ENCODE measurements around the gene ATAD2B. TPM values are rescaled to one million over a fixed set of nuclear protein-coding genes. Genes with fewer than 3 reads are reported as not detected.

ATAD2B gene
- polyA plus RNA-seq (2013), result 5.6 TPM in 2 replicates

DNA sequence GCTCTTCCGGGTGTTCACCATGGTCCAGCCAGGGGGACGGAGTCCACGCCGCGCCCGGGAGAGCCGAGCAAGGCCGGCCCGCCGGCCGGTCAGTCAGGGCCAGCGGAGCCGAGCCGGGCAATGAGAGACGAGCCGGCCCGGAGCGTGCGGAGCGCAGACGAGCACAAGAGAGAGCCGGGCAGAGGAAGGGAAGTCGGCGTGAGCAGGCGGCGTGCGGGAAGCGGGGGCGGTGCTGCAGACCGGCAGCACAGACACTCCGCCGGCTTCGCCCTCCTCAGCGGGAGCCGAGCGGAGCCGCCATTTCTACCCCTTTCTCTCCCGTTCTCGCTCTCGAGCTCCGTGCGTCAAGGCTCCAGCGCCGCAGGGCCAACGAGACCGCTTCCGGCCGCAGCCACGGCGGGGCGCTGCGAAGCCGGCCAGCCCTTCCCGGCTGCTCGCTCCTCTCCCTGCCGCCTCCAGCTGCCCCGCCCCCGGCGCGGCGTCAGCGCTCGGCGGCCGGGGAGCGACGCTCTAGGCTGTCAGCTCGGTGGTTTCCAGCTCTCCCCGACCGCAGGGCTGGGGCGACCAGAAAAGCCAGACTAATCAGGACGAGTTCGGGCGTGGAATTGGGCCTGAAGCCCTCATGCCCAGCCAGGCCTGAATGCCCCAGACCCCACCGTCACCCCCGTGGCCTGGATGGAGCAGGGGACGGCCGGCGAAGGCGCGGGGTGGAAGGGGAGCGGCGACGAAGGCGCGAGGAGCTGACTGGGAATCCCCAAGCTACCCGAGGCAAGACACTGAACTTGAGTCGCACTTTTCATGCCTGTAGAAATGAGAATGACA lies at the start of gene ATAD2B:
Gene ATAD2B, minus strand, starts transcription at position 374 of the 822 bp plus-strand sequence. Its CDS starts 353 bp downstream, at position 21.
- H4K91ac ChIP-seq (ENCODE audit: low read depth, low read length), result peak within 1 kb of the TSS; percentile 96
- H2BK120ac ChIP-seq (ENCODE audit: insufficient read depth, low read length, poor library complexity), result peak within 1 kb of the TSS; percentile 92
- peak within 1 kb of the TSS; percentile 98 for H2BK5ac ChIP-seq (ENCODE audit: low read depth, low read length, poor library complexity)
- peak within 1 kb of the TSS; percentile 100 for H3K9ac ChIP-seq (ENCODE audit: low read length)
- H3K4ac ChIP-seq (ENCODE audit: low read depth, low read length), result peak within 1 kb of the TSS; percentile 96
- peak within 1 kb of the TSS; percentile 100 for H3K14ac ChIP-seq (ENCODE audit: low read length)
- peak within 1 kb of the TSS; percentile 99 for H4K8ac ChIP-seq (ENCODE audit: low read depth, low read length)
- peaks cover 0 to 3% of the 10 kb centered on the region in 2 experiments for H3K36me3 ChIP-seq (ENCODE audit: control insufficient read depth in 1 of 2, insufficient read depth in 2 of 2, low read length in 2 of 2)
- peak; percentile 97 to 98 for DNase-seq
- no CpG with 5 or more reads among the region's 88 CpGs for WGBS (ENCODE audit: extremely low coverage, insufficient coverage, insufficient read length)
- no peaks in the 10 kb centered on the region for H3K9me3 ChIP-seq (ENCODE audit: insufficient read depth, low read depth, low read length)
- peak within 1 kb of the TSS; percentile 99 for H3K4me3 ChIP-seq (ENCODE audit: low read depth, low read length)
- H2BK12ac ChIP-seq (ENCODE audit: low read length), result peak within 1 kb of the TSS; percentile 85
- H2AK5ac ChIP-seq (ENCODE audit: low read length), result peak within 1 kb of the TSS; percentile 80
- H2AFZ ChIP-seq (ENCODE audit: insufficient read depth, low read length, poor library complexity), result peak within 1 kb of the TSS; percentile 99
- H3K27me3 ChIP-seq (ENCODE audit: insufficient read depth, low read length), result no peaks in the 10 kb centered on the region
- H3K27ac ChIP-seq (ENCODE audit: low read depth, low read length), result peak within 1 kb of the TSS; percentile 97
- peaks cover 12% of the 10 kb centered on the region for H3K79me2 ChIP-seq (ENCODE audit: control insufficient read depth, insufficient read depth, low read length, poor library complexity)
- H3K4me1 ChIP-seq (ENCODE audit: control insufficient read depth in 1 of 2, insufficient read depth in 2 of 2, low read length in 2 of 2), result peaks cover 0 to 1% of the 10 kb centered on the region in 2 experiments
- H3K79me1 ChIP-seq (ENCODE audit: low read length), result peaks cover 12% of the 10 kb centered on the region
- peak within 1 kb of the TSS; percentile 94 for H3K4me2 ChIP-seq (ENCODE audit: low read length)
- peak within 1 kb of the TSS; percentile 100 for H4K12ac ChIP-seq (ENCODE audit: low read depth, low read length)
- no peak within 1 kb of the TSS for H3K23ac ChIP-seq (ENCODE audit: low read length)
- H3K18ac ChIP-seq (ENCODE audit: low read length), result peak within 1 kb of the TSS; percentile 100

DNA sequence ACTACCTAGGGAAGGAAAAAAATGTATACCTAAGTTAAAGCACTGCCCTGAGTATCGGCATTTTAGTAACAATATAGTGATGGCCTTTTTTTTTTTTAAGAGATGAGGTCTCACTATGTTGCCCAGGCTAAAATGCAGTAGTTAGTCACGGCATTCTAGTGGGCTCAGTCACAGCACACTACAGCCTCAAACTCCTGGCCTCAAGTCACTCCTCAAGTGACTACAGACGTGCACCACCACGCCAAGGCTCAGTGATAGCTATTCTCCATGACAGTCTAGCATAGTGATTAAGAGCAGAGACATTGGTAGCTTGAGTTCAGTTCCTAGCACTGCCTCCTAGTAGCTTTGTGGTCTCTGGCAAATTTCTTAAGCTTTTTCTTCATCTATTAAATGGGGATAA lies 40.9 kb upstream of the ATAD2B start:
- Histone ChIP-seq H3K14ac (ENCODE audit: low read length) (no peak overlapping the region), H4K8ac (ENCODE audit: low read depth, low read length) (no peak overlapping the region), H2AK5ac (ENCODE audit: low read length) (no peak overlapping the region), H3K4me1 (ENCODE audit: control insufficient read depth in 1 of 2, insufficient read depth in 2 of 2, low read length in 2 of 2) (peaks cover 0 to 2% of the 10 kb centered on the region in 2 experiments), H3K27ac (ENCODE audit: low read depth, low read length) (no peak overlapping the region), H2BK120ac (ENCODE audit: insufficient read depth, low read length, poor library complexity) (no peak overlapping the region), H3K27me3 (ENCODE audit: insufficient read depth, low read length) (no peaks in the 10 kb centered on the region), H3K79me1 (ENCODE audit: low read length) (no peaks in the 10 kb centered on the region), H2BK5ac (ENCODE audit: low read depth, low read length, poor library complexity) (no peak overlapping the region), H3K9me3 (ENCODE audit: insufficient read depth, low read depth, low read length) (no peaks in the 10 kb centered on the region), H3K23ac (ENCODE audit: low read length) (no peak overlapping the region), H3K4me2 (ENCODE audit: low read length) (no peak overlapping the region), H3K4me3 (ENCODE audit: low read depth, low read length) (no peak overlapping the region), H3K9ac (ENCODE audit: low read length) (no peak overlapping the region), H2BK12ac (ENCODE audit: low read length) (no peak overlapping the region), H3K36me3 (ENCODE audit: control insufficient read depth in 1 of 2, insufficient read depth in 2 of 2, low read length in 2 of 2) (peaks cover 2 to 8% of the 10 kb centered on the region in 2 experiments), H4K12ac (ENCODE audit: low read depth, low read length) (no peak overlapping the region), H3K4ac (ENCODE audit: low read depth, low read length) (no peak overlapping the region), H2AFZ (ENCODE audit: insufficient read depth, low read length, poor library complexity) (no peak overlapping the region), H4K91ac (ENCODE audit: low read depth, low read length) (no peak overlapping the region), H3K18ac (ENCODE audit: low read length) (peak overlapping the region; percentile 71), H3K79me2 (ENCODE audit: control insufficient read depth, insufficient read depth, low read length, poor library complexity) (no peaks in the 10 kb centered on the region)
- no CpG with 5 or more reads among the region's 4 CpGs for WGBS (ENCODE audit: extremely low coverage, insufficient coverage, insufficient read length)
- peak; percentile 65 to 76 for DNase-seq

DNA sequence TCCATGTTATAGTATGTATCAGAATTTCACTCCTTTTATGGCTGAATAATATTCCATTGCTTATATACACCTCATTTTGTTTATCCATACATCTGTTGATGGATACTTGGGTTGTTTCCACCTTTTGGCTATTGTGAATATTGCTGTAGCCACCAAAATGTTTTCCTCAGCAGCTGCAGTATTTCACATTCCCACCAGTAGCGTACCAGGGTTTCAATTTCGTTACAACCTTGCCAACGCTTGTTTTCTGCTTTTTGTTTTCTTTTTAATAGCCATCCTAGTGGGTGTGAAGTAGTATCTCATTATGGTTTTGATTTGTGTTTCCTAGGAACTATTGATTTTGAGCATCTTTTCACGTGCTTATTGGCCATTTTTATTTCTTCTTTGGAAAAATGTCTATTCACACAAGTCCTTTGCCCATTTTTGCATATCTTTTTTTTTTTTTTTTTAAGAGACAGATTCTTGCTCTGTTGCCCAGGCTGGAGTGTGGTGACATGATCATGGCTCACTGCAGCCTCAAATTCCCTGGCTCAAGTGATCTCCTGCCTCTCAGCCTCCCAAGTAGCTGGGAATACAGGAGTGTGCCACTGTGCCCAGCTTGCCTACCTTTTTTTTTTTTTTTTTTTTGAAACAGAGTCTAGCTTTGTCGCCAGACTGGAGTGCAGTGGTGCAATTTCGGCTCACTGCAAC lies 27.5 kb upstream of the ATAD2B start:
- no peak overlapping the region for H2BK12ac ChIP-seq (ENCODE audit: low read length)
- no peak overlapping the region for H2BK120ac ChIP-seq (ENCODE audit: insufficient read depth, low read length, poor library complexity)
- no peak for DNase-seq
- H3K27ac ChIP-seq (ENCODE audit: low read depth, low read length), result no peak overlapping the region
- H3K4me1 ChIP-seq (ENCODE audit: control insufficient read depth in 1 of 2, insufficient read depth in 2 of 2, low read length in 2 of 2), result no peaks in the 10 kb centered on the region
- no peaks in the 10 kb centered on the region for H3K79me1 ChIP-seq (ENCODE audit: low read length)
- no peak overlapping the region for H3K18ac ChIP-seq (ENCODE audit: low read length)
- no peak overlapping the region for H2AFZ ChIP-seq (ENCODE audit: insufficient read depth, low read length, poor library complexity)
- no peak overlapping the region for H4K91ac ChIP-seq (ENCODE audit: low read depth, low read length)
- no peak overlapping the region for H2BK5ac ChIP-seq (ENCODE audit: low read depth, low read length, poor library complexity)
- no peak overlapping the region for H3K14ac ChIP-seq (ENCODE audit: low read length)
- peaks cover 0 to 2% of the 10 kb centered on the region in 2 experiments for H3K36me3 ChIP-seq (ENCODE audit: control insufficient read depth in 1 of 2, insufficient read depth in 2 of 2, low read length in 2 of 2)
- no peak overlapping the region for H4K8ac ChIP-seq (ENCODE audit: low read depth, low read length)
- no peak overlapping the region for H3K9ac ChIP-seq (ENCODE audit: low read length)
- H2AK5ac ChIP-seq (ENCODE audit: low read length), result no peak overlapping the region
- no peaks in the 10 kb centered on the region for H3K79me2 ChIP-seq (ENCODE audit: control insufficient read depth, insufficient read depth, low read length, poor library complexity)
- no peak overlapping the region for H3K4me2 ChIP-seq (ENCODE audit: low read length)
- no peaks in the 10 kb centered on the region for H3K27me3 ChIP-seq (ENCODE audit: insufficient read depth, low read length)
- H3K23ac ChIP-seq (ENCODE audit: low read length), result no peak overlapping the region
- H3K4me3 ChIP-seq (ENCODE audit: low read depth, low read length), result no peak overlapping the region
- no peak overlapping the region for H3K4ac ChIP-seq (ENCODE audit: low read depth, low read length)
- no peak overlapping the region for H4K12ac ChIP-seq (ENCODE audit: low read depth, low read length)
- no peaks in the 10 kb centered on the region for H3K9me3 ChIP-seq (ENCODE audit: insufficient read depth, low read depth, low read length)
- WGBS (ENCODE audit: extremely low coverage, insufficient coverage, insufficient read length), result no CpG with 5 or more reads among the region's 6 CpGs

- H2AFZ ChIP-seq (ENCODE audit: insufficient read depth, low read length, poor library complexity), result no peak overlapping the region
- H3K27me3 ChIP-seq (ENCODE audit: insufficient read depth, low read length), result no peaks in the 10 kb centered on the region
- no peak overlapping the region for H3K23ac ChIP-seq (ENCODE audit: low read length)
- H2BK120ac ChIP-seq (ENCODE audit: insufficient read depth, low read length, poor library complexity), result no peak overlapping the region
- no peak overlapping the region for H3K4ac ChIP-seq (ENCODE audit: low read depth, low read length)
- H4K8ac ChIP-seq (ENCODE audit: low read depth, low read length), result no peak overlapping the region
- H3K14ac ChIP-seq (ENCODE audit: low read length), result no peak overlapping the region
- no peaks in the 10 kb centered on the region for H3K36me3 ChIP-seq (ENCODE audit: control insufficient read depth in 1 of 2, insufficient read depth in 2 of 2, low read length in 2 of 2)
- H4K91ac ChIP-seq (ENCODE audit: low read depth, low read length), result no peak overlapping the region
- H3K4me2 ChIP-seq (ENCODE audit: low read length), result no peak overlapping the region
- H3K18ac ChIP-seq (ENCODE audit: low read length), result no peak overlapping the region
- no peak overlapping the region for H2AK5ac ChIP-seq (ENCODE audit: low read length)
- H3K79me1 ChIP-seq (ENCODE audit: low read length), result no peaks in the 10 kb centered on the region
- no peak for DNase-seq
- H3K9ac ChIP-seq (ENCODE audit: low read length), result no peak overlapping the region
- no peak overlapping the region for H2BK5ac ChIP-seq (ENCODE audit: low read depth, low read length, poor library complexity)
- no peaks in the 10 kb centered on the region for H3K79me2 ChIP-seq (ENCODE audit: control insufficient read depth, insufficient read depth, low read length, poor library complexity)
- H3K4me3 ChIP-seq (ENCODE audit: low read depth, low read length), result no peak overlapping the region
- H2BK12ac ChIP-seq (ENCODE audit: low read length), result no peak overlapping the region
- H3K9me3 ChIP-seq (ENCODE audit: insufficient read depth, low read depth, low read length), result no peaks in the 10 kb centered on the region
- no peaks in the 10 kb centered on the region for H3K4me1 ChIP-seq (ENCODE audit: control insufficient read depth in 1 of 2, insufficient read depth in 2 of 2, low read length in 2 of 2)
- no peak overlapping the region for H3K27ac ChIP-seq (ENCODE audit: low read depth, low read length)
- H4K12ac ChIP-seq (ENCODE audit: low read depth, low read length), result no peak overlapping the region
Observed at GRCh38 chr2:23953625-23954024, 26.7 kb upstream of the ATAD2B start.
